Neuronal stem cell (in vitro differentiated cells): ENCODE results near the gene UBB.
A peak's percentile ranks its signal among the peaks of the same experiment; 100 is the strongest.

ENCODE experiments used
- DNase-seq: peaks from one replicate; pipeline ENCODE4 v3.0.0-alpha.2; 2013; ENCODE audit warnings: low spot score
- H2AFZ ChIP-seq: one replicate; pipeline ENCODE4 v1.6.1; 2013; ENCODE audit warnings: mild to moderate bottlenecking, low read length, inconsistent platforms
- H2AK5ac ChIP-seq: 2 replicates; pipeline ENCODE4 v1.6.1; 2013; ENCODE audit warnings: low read depth, mild to moderate bottlenecking, inconsistent platforms, low read length, moderate library complexity, mixed read lengths
- H2BK120ac ChIP-seq: 2 replicates; pipeline ENCODE4 v1.6.1; 2013; ENCODE audit warnings: low read depth, mild to moderate bottlenecking, inconsistent platforms, low read length, moderate library complexity, mixed read lengths
- H2BK12ac ChIP-seq: one replicate; pipeline ENCODE4 v1.6.1; 2013; ENCODE audit warnings: low read length, inconsistent platforms
- H2BK15ac ChIP-seq: 2 replicates; pipeline ENCODE4 v1.6.1; 2013; ENCODE audit warnings: mild to moderate bottlenecking, low read length, inconsistent platforms, mixed read lengths
- H2BK5ac ChIP-seq: one replicate; pipeline ENCODE4 v1.6.1; 2013; ENCODE audit warnings: inconsistent platforms, mild to moderate bottlenecking, low read length, moderate library complexity
- H3K14ac ChIP-seq: one replicate; pipeline ENCODE4 v1.6.1; 2013; ENCODE audit warnings: low read length, inconsistent platforms
- H3K18ac ChIP-seq: 2 replicates; pipeline ENCODE4 v1.6.1; 2013; ENCODE audit warnings: low read length, inconsistent platforms
- H3K23ac ChIP-seq: 2 replicates; pipeline ENCODE4 v1.6.1; 2013; ENCODE audit warnings: low read depth, mild to moderate bottlenecking, mixed read lengths, low read length, inconsistent platforms; ENCODE audit not compliant: poor library complexity
- H3K27ac ChIP-seq: replicated peaks from 3 replicates; pipeline ENCODE4 v1.5.1; 2013; ENCODE audit warnings: low read length, inconsistent platforms
- H3K27me3 ChIP-seq, 3 experiments: 2 replicates each; pipeline ENCODE4 v1.6.1; 2013; ENCODE audit warnings: low read length in 3 of 3, mild to moderate bottlenecking in 2 of 3, inconsistent platforms in 1 of 3, low read depth in 1 of 3, mixed read lengths in 1 of 3, moderate library complexity in 1 of 3; ENCODE audit not compliant: control insufficient read depth in 3 of 3, insufficient read depth in 3 of 3
- H3K36me3 ChIP-seq, 2 donors: replicated peaks in 1 of 2; 2 replicates each; pipeline ENCODE4 v1.6.1; 2013; ENCODE audit warnings: low read length in 2 of 2; ENCODE audit not compliant: control insufficient read depth in 2 of 2, insufficient read depth in 2 of 2
- H3K4ac ChIP-seq: 2 replicates; pipeline ENCODE4 v1.6.1; 2013; ENCODE audit warnings: inconsistent platforms, mild to moderate bottlenecking, low read length, moderate library complexity
- H3K4me1 ChIP-seq, 2 donors: 1 replicate in 1 of 2; 2 replicates in 1 of 2; pipeline ENCODE4 v1.6.1; 2013; ENCODE audit warnings: low read length in 2 of 2, low read depth in 1 of 2; ENCODE audit not compliant: control insufficient read depth in 2 of 2, insufficient read depth in 1 of 2
- H3K4me2 ChIP-seq: one replicate; pipeline ENCODE4 v1.6.1; 2013; ENCODE audit warnings: mild to moderate bottlenecking, low read length, inconsistent platforms; ENCODE audit not compliant: insufficient read depth, poor library complexity, severe bottlenecking
- H3K4me3 ChIP-seq, 2 donors: 2 replicates each; pipeline ENCODE4 v1.5.1; 2013; ENCODE audit warnings: low read length in 2 of 2, mild to moderate bottlenecking in 2 of 2, inconsistent platforms in 1 of 2, moderate library complexity in 1 of 2
- H3K79me1 ChIP-seq: one replicate; pipeline ENCODE4 v1.6.1; 2013; ENCODE audit warnings: low read depth, mild to moderate bottlenecking, inconsistent platforms, low read length, moderate library complexity
- H3K9ac ChIP-seq: one replicate; pipeline ENCODE4 v1.6.1; 2013; ENCODE audit warnings: mild to moderate bottlenecking, low read depth, low read length, inconsistent platforms; ENCODE audit not compliant: poor library complexity
- H3K9me3 ChIP-seq, 2 donors: replicated peaks in 1 of 2; 2 replicates each; pipeline versions ENCODE3 to v1.6.1; 2013; ENCODE audit warnings: low read length in 2 of 2, mild to moderate bottlenecking in 2 of 2, inconsistent platforms in 1 of 2, low read depth in 1 of 2, mixed read lengths in 1 of 2, moderate library complexity in 1 of 2; ENCODE audit not compliant: control insufficient read depth in 2 of 2, insufficient read depth in 1 of 2
- H4K8ac ChIP-seq: one replicate; pipeline ENCODE4 v1.6.1; 2013; ENCODE audit warnings: low read depth, mild to moderate bottlenecking, inconsistent platforms, low read length, moderate library complexity
- H4K91ac ChIP-seq: one replicate; pipeline ENCODE4 v1.6.1; 2013; ENCODE audit warnings: low read length, low read depth, mild to moderate bottlenecking, inconsistent platforms; ENCODE audit not compliant: poor library complexity
- WGBS, 2 donors: extraction: QIAGEN DNeasy Blood & Tissue Kit; methylation state at CpG; one replicate each; pipeline ENCODE4 v1.1.7; 2013; ENCODE audit warnings: missing lambda C conversion rate in 2 of 2, mixed read lengths in 1 of 2; ENCODE audit not compliant: insufficient read length in 2 of 2, insufficient replicate concordance in 1 of 2; ENCODE audit errors: extremely low coverage in 2 of 2; 5-methylcytosine and 5-hydroxymethylcytosine counted together

The UBB gene

GRCh38 chr17:16425698-16426659 is 45.1 kb downstream of the UBB start:
- Histone ChIP-seq H3K79me1 (no peaks in the 10 kb centered on the region), H2AFZ (peak overlapping the region; percentile 33), H3K4me3 (no peak overlapping the region), H3K9ac (peak overlapping the region; percentile 64), H3K36me3 (no peaks in the 10 kb centered on the region), H2BK5ac (peak overlapping the region; percentile 43), H3K27me3 (peaks cover 0 to 3% (median 0%) of the 10 kb centered on the region in 3 experiments), H2BK15ac (peak overlapping the region; percentile 45), H3K14ac (no peak overlapping the region), H2AK5ac (peak overlapping the region; percentile 40), H3K18ac (peak overlapping the region; percentile 44), H3K27ac (no peak overlapping the region), H2BK120ac (no peak overlapping the region), H3K4ac (no peak overlapping the region), H3K9me3 (no peaks in the 10 kb centered on the region), H4K8ac (no peak overlapping the region), H2BK12ac (peak overlapping the region; percentile 88), H4K91ac (no peak overlapping the region), H3K4me2 (no peak overlapping the region), H3K23ac (peak overlapping the region; percentile 40), H3K4me1 (no peaks in the 10 kb centered on the region)
- DNase-seq, result no peak
- WGBS, 2 donors, result no CpG with 5 or more reads among the region's 20 CpGs

- Histone ChIP-seq H2BK15ac (no peak overlapping the region), H4K8ac (no peak overlapping the region), H3K23ac (no peak overlapping the region), H3K4ac (no peak overlapping the region), H3K9me3 (no peaks in the 10 kb centered on the region), H3K4me2 (no peak overlapping the region), H3K79me1 (no peaks in the 10 kb centered on the region), H2BK12ac (no peak overlapping the region), H3K27me3 (peaks cover 0 to 3% (median 0%) of the 10 kb centered on the region in 3 experiments), H4K91ac (no peak overlapping the region), H2BK5ac (peak overlapping the region; percentile 32), H3K27ac (no peak overlapping the region), H3K18ac (no peak overlapping the region), H3K4me3 (no peak overlapping the region), H2BK120ac (no peak overlapping the region), H3K9ac (no peak overlapping the region), H3K36me3 (no peaks in the 10 kb centered on the region), H2AK5ac (peak overlapping the region; percentile 24), H3K14ac (no peak overlapping the region), H3K4me1 (no peaks in the 10 kb centered on the region), H2AFZ (no peak overlapping the region)
- DNase-seq, result no peak
- WGBS, 2 donors, result no CpG with 5 or more reads among the region's 3 CpGs
Observed at GRCh38 chr17:16427020-16427419, 46.1 kb downstream of the UBB start.

GRCh38 chr17:16428098-16428882 is 47.4 kb downstream of the UBB start:
- H2AK5ac ChIP-seq, result peak overlapping the region; percentile 73
- H2BK5ac ChIP-seq, result peak overlapping the region; percentile 32
- H3K4me2 ChIP-seq, result no peak overlapping the region
- H3K9me3 ChIP-seq, result no peaks in the 10 kb centered on the region
- no peak overlapping the region for H3K4me3 ChIP-seq
- H4K8ac ChIP-seq, result no peak overlapping the region
- H3K79me1 ChIP-seq, result no peaks in the 10 kb centered on the region
- DNase-seq, result no peak
- WGBS, 2 donors, result no CpG with 5 or more reads among the region's 15 CpGs
- peaks cover 0 to 2% (median 0%) of the 10 kb centered on the region in 3 experiments for H3K27me3 ChIP-seq
- H2BK12ac ChIP-seq, result peak overlapping the region; percentile 63
- H2BK120ac ChIP-seq, result no peak overlapping the region
- peak overlapping the region; percentile 85 for H3K18ac ChIP-seq
- H3K23ac ChIP-seq, result peak overlapping the region; percentile 16
- H3K4ac ChIP-seq, result no peak overlapping the region
- no peak overlapping the region for H3K27ac ChIP-seq
- H3K14ac ChIP-seq, result peak overlapping the region; percentile 4
- H2BK15ac ChIP-seq, result peak overlapping the region; percentile 63
- no peaks in the 10 kb centered on the region for H3K4me1 ChIP-seq
- no peaks in the 10 kb centered on the region for H3K36me3 ChIP-seq
- peak overlapping the region; percentile 74 for H2AFZ ChIP-seq
- no peak overlapping the region for H4K91ac ChIP-seq
- H3K9ac ChIP-seq, result no peak overlapping the region

- DNase-seq, result no peak
- H2AK5ac ChIP-seq, result no peak overlapping the region
- no CpG with 5 or more reads among the region's 9 CpGs for WGBS, 2 donors
- H3K4me3 ChIP-seq, result no peak overlapping the region
- no peak overlapping the region for H3K4me2 ChIP-seq
- H3K27ac ChIP-seq, result no peak overlapping the region
- no peaks in the 10 kb centered on the region for H3K27me3 ChIP-seq
- no peak overlapping the region for H3K18ac ChIP-seq
- no peaks in the 10 kb centered on the region for H3K9me3 ChIP-seq
- no peaks in the 10 kb centered on the region for H3K79me1 ChIP-seq
- H2BK5ac ChIP-seq, result no peak overlapping the region
- no peak overlapping the region for H3K4ac ChIP-seq
- H3K4me1 ChIP-seq, result no peaks in the 10 kb centered on the region
- H3K9ac ChIP-seq, result no peak overlapping the region
- H4K8ac ChIP-seq, result no peak overlapping the region
- H3K14ac ChIP-seq, result no peak overlapping the region
- no peak overlapping the region for H2BK15ac ChIP-seq
- no peak overlapping the region for H2BK12ac ChIP-seq
- no peaks in the 10 kb centered on the region for H3K36me3 ChIP-seq
- H4K91ac ChIP-seq, result no peak overlapping the region
- peak overlapping the region; percentile 8 for H2AFZ ChIP-seq
- no peak overlapping the region for H2BK120ac ChIP-seq
- no peak overlapping the region for H3K23ac ChIP-seq
Observed at GRCh38 chr17:16429083-16429482, 48.2 kb downstream of the UBB start.
